Measurements from ENCODE around the gene TRAF5.
"Not testable (repeated sequence)": the region's sequence is repeated elsewhere in the genome, so short reads cannot be mapped to it uniquely, and the experiment has no call there.

Gene TRAF5

DNA sequence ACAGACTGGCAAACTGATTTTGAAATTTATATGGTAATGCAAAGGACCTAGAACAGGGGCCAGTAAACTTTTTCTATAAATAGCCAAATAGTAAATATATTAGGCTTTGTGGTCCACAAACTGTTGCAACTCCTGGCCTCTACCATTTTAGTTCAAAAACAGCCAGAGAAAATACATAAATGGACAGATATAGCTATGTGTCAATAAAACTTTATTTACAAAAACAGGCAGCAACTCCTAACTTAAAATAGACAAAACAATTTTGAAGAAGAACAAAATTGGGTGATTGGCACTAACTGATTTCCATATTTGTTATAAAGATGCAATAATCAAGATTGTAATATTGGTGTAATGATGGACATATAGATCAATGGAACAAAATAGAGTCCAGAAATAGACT, 6.7 kb upstream of the TRAF5 start:
- no peaks in the 10 kb centered on the region for H3K27me3 ChIP-seq (ENCODE audit: low read length)
- H4K20me1 ChIP-seq (ENCODE audit: low read depth, low read length) = no peaks in the 10 kb centered on the region
- no peak overlapping the region for H3K9ac ChIP-seq (ENCODE audit: low read length)
- TF ChIP-seq, protein P1, sequence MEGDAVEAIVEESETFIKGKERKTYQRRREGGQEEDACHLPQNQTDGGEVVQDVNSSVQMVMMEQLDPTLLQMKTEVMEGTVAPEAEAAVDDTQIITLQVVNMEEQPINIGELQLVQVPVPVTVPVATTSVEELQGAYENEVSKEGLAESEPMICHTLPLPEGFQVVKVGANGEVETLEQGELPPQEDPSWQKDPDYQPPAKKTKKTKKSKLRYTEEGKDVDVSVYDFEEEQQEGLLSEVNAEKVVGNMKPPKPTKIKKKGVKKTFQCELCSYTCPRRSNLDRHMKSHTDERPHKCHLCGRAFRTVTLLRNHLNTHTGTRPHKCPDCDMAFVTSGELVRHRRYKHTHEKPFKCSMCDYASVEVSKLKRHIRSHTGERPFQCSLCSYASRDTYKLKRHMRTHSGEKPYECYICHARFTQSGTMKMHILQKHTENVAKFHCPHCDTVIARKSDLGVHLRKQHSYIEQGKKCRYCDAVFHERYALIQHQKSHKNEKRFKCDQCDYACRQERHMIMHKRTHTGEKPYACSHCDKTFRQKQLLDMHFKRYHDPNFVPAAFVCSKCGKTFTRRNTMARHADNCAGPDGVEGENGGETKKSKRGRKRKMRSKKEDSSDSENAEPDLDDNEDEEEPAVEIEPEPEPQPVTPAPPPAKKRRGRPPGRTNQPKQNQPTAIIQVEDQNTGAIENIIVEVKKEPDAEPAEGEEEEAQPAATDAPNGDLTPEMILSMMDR (IDR thresholded peaks at IDR 0.05; ENCODE audit: insufficient read depth, low read length, poor library complexity, severe bottlenecking) = no peak
- no peak for TF ChIP-seq EZH2phosphoT487 (conservative IDR thresholded peaks at IDR 0.05; ENCODE audit: low read length)
- no peaks in the 10 kb centered on the region for H3K9me2 ChIP-seq (replicated peaks; ENCODE audit: insufficient read depth, low read length)
- H3F3A ChIP-seq (ENCODE audit: insufficient read depth) = peaks cover 12% of the 10 kb centered on the region; the same call in 1 of the 2 replicates
- H3K4me3 ChIP-seq (ENCODE audit: insufficient read depth, low read length, poor library complexity, severe bottlenecking) = no peak overlapping the region
- H3K36me3 ChIP-seq (ENCODE audit: low read length) = peaks cover 14% of the 10 kb centered on the region
- H2AFZ ChIP-seq (ENCODE audit: low read depth, low read length, severe bottlenecking) = no peak overlapping the region
- no peak overlapping the region for H3K4me2 ChIP-seq (ENCODE audit: low read depth, low read length, poor library complexity, severe bottlenecking)
- no peaks in the 10 kb centered on the region for H3K9me3 ChIP-seq (ENCODE audit: insufficient read depth, low read length)
- no peak overlapping the region for H3K27ac ChIP-seq (ENCODE audit: low read depth, low read length)
- H3K79me2 ChIP-seq (ENCODE audit: insufficient read depth, low read length) = no peaks in the 10 kb centered on the region

GRCh38 chr1:211320980-211321379, 5.7 kb upstream of the TRAF5 start:
- peaks cover 8% of the 10 kb centered on the region; the same call in 1 of the 2 replicates for H3F3A ChIP-seq (ENCODE audit: insufficient read depth)
- no peaks in the 10 kb centered on the region for H3K9me2 ChIP-seq (replicated peaks; ENCODE audit: insufficient read depth, low read length)
- H3K9ac ChIP-seq (ENCODE audit: low read length) = no peak overlapping the region
- H3K4me2 ChIP-seq (ENCODE audit: low read depth, low read length, poor library complexity, severe bottlenecking) = no peak overlapping the region
- no peaks in the 10 kb centered on the region for H3K9me3 ChIP-seq (ENCODE audit: insufficient read depth, low read length)
- TF ChIP-seq, protein P1 (IDR thresholded peaks at IDR 0.05; ENCODE audit: insufficient read depth, low read length, poor library complexity, severe bottlenecking) = no peak
- no peak for TF ChIP-seq EZH2phosphoT487 (conservative IDR thresholded peaks at IDR 0.05; ENCODE audit: low read length)
- H3K4me3 ChIP-seq (ENCODE audit: insufficient read depth, low read length, poor library complexity, severe bottlenecking) = no peak overlapping the region
- H3K36me3 ChIP-seq (ENCODE audit: low read length) = peaks cover 4% of the 10 kb centered on the region; the same call in 1 of the 2 replicates
- no peaks in the 10 kb centered on the region for H4K20me1 ChIP-seq (ENCODE audit: low read depth, low read length)
- H3K27ac ChIP-seq (ENCODE audit: low read depth, low read length) = no peak overlapping the region
- H3K79me2 ChIP-seq (ENCODE audit: insufficient read depth, low read length) = no peaks in the 10 kb centered on the region
- H2AFZ ChIP-seq (ENCODE audit: low read depth, low read length, severe bottlenecking) = no peak overlapping the region
- no peaks in the 10 kb centered on the region for H3K27me3 ChIP-seq (ENCODE audit: low read length)

DNA sequence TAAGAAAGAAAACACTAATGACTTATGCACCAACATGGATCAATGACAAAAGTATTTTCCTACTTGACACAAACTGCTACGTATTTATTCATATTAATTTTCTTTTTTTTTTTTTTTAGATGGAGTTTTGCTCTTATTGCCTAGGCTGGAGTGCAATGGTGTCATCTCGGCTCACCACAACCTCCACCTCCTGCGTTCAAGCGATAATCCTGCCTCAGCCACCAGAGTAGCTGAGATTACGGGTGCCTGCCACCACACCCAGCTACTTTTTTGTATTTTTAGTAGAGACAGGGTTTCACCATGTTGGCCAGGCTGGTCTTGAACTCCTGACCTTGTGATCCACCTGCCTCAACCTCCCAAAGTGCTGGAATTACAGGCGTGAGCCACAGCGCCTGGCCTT, 5.0 kb upstream of the TRAF5 start:
- not testable (repeated sequence) for H3K4me3 ChIP-seq (ENCODE audit: insufficient read depth, low read length, poor library complexity, severe bottlenecking); H3K4me2 ChIP-seq (ENCODE audit: low read depth, low read length, poor library complexity, severe bottlenecking); H3K27ac ChIP-seq (ENCODE audit: low read depth, low read length); H3K9ac ChIP-seq (ENCODE audit: low read length); H3K9me3 ChIP-seq (ENCODE audit: insufficient read depth, low read length); H3K79me2 ChIP-seq (ENCODE audit: insufficient read depth, low read length); H4K20me1 ChIP-seq (ENCODE audit: low read depth, low read length); H3K9me2 ChIP-seq (replicated peaks; ENCODE audit: insufficient read depth, low read length); H3K36me3 ChIP-seq (ENCODE audit: low read length); H3F3A ChIP-seq (ENCODE audit: insufficient read depth); H3K27me3 ChIP-seq (ENCODE audit: low read length); H2AFZ ChIP-seq (ENCODE audit: low read depth, low read length, severe bottlenecking)

- Histone ChIP-seq H3K27me3 (ENCODE audit: low read length) (no peaks in the 10 kb centered on the region), H3K9me2 (replicated peaks; ENCODE audit: insufficient read depth, low read length) (no peaks in the 10 kb centered on the region), H3K9me3 (ENCODE audit: insufficient read depth, low read length) (no peaks in the 10 kb centered on the region), H3K9ac (ENCODE audit: low read length) (no peak overlapping the region), H3F3A (ENCODE audit: insufficient read depth) (peaks cover 8% of the 10 kb centered on the region; the same call in 1 of the 2 replicates), H3K4me2 (ENCODE audit: low read depth, low read length, poor library complexity, severe bottlenecking) (no peak overlapping the region), H3K36me3 (ENCODE audit: low read length) (no peaks in the 10 kb centered on the region), H4K20me1 (ENCODE audit: low read depth, low read length) (no peaks in the 10 kb centered on the region), H2AFZ (ENCODE audit: low read depth, low read length, severe bottlenecking) (no peak overlapping the region), H3K4me3 (ENCODE audit: insufficient read depth, low read length, poor library complexity, severe bottlenecking) (no peak overlapping the region), H3K27ac (ENCODE audit: low read depth, low read length) (no peak overlapping the region), H3K79me2 (ENCODE audit: insufficient read depth, low read length) (peaks cover 5% of the 10 kb centered on the region; the same call in 1 of the 2 replicates)
- TF ChIP-seq, protein P1 (IDR thresholded peaks at IDR 0.05; ENCODE audit: insufficient read depth, low read length, poor library complexity, severe bottlenecking) = peak; percentile 80
- no peak for TF ChIP-seq EZH2phosphoT487 (conservative IDR thresholded peaks at IDR 0.05; ENCODE audit: low read length)
These were observed 3.2 kb upstream of the TRAF5 start for GRCh38 chr1:211323156-211324063.
